Fibroblast of peridontal ligament (primary cell): Measurements from ENCODE around the gene FBXO10.

Experiments
- DNase-seq: peaks from one replicate; pipeline ENCODE4 v3.0.0-alpha.2; 2010; ENCODE audit errors: extremely low read depth

FBXO10 gene

DNA sequence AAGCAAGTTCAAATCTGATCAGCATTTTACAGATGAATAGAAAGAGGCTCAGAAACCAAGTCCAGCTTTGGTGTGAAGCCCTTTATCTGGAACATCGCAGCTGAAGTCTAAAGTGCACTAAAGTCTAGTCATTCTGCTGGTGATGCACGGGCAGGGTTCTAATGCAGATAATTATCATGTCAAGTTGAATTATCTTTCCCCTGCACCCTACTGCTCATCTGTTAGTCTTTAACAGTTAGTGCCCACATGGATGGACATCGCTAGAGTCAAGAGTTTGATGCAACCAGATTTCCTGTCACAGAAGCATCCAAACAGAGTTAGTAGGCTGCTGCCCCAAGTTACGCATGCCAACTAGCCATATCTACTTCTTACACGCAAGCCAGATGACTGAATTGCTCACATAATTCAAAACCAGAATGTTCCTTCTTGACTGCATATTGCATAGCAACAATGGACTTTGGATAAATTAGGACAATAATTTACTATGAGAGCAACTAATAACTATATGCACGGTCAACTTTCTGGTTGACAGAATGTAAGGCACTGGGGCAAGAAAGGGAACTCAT, 17.8 kb upstream of the FBXO10 start:
- no peak for DNase-seq

DNA sequence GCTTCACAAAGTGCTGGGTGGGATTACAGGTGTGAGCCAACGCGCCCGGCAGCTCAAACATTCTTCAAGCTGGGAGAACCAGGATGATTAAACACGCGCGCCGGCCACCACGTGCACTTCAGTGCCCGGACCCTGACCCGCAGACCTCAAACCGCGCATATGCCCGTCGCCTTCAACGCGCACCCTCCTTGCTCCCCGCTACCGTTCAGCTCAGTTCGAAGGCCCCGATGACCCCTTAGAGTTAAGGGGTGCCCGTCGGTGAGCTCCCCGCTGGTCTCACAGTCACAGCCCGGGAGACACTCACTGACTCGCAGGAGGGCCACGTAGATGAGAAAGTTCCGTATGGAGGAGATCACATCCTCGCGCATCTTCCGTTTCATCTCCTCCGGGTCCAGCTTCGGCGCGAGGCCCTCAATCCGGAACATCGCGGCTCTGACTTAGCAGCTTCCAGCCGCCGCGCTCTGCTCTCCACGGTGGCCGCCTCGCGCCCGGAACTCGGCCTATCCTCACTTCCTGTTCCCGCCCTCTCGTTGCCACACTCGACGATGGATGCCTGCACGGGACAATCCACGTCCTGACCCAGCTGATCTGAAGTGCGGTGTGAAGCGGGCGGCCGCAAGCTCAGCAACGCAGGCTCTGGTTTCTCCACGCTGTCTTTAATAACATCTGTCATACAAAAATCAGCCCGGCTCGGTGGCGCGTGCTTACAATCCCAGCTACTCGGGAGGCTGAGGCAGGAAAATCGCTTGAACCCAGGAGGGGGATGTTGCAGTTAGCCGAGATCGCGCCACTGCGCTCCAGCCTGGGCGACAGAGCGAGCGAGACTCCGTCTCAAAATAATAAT, 16.1 kb upstream of the FBXO10 start, which contains the start of gene TOMM5:
TOMM5 (minus strand) TSS at position 490 of the 844 bp plus-strand sequence; CDS start at position 425, 65 bp downstream.
- DNase-seq: peak; percentile 93

DNA sequence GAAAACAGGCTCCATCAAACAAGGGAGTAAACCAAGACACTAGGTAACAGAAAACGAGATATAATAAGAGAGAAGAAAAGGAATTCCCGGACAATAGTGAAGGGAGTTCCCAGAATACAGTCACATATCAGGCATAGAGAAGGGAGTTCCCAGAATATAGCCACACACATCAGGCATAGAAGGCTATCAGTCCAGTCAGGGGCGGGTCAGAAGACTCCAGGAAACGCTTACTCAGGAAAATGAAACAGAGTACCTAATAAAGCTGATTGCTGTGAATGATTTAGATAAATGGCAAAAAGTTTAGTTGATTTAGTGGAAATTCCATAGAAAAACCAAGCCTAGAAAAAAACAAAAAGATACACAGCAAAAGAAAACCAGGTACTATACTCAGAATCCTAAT, 11.3 kb upstream of the FBXO10 start:
- DNase-seq: no peak

DNA sequence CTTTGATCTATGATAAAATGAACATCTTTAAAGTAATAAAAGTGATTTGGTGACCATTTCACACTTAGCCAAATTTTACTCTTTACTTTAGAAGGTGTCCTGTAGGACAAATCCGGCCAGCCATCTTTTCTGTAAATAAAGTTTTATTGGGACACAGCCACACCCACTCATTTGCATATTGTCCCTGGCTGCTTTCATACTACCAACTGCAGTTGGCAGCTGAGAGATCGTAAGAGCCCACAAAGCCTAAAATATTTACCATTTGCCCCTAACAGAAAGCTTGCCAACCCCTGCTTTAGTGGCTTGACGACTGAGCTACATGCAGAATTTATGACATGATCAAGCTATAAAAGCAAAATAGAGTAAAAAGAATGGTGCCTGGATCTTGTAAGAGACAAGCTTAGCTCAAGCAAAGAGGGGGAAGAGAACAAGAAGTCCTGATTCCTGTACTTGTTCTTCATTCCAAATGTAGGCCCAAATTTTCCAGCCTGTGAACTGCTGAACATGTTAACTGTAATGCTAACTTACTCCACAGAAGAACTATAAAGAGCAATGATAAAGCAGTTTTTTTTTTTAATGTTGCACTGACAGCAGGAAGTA, 7.4 kb upstream of the FBXO10 start:
- DNase-seq: no peak

DNA sequence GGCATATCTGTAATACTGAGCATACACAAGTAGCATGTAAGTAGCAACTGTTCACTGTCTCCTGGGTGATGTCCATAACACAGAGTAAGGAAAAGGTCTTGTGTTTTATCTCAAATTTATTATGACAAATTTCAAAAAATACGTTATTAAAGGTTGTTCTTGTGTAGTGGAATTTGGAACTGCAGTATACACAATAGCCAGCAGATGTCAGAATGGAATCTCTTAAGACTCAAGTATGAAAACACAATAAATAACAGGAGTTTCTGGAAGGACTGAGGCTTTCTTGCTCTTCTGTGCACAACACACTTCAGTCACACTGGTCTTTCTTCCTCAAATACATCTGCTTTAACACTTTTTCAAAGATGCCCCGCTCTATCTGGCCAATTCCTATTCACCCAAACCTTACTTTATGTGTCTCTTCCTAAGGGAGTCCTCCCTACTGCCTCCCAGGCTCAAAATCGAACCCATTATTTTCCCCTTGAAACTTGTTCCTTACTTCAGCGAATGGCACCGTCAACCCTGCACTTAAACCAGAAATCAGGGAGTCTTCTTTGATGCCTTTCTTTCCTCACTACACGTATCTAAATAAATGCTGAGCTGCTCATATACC, 6.5 kb upstream of the FBXO10 start:
- peak; percentile 90 for DNase-seq

DNA sequence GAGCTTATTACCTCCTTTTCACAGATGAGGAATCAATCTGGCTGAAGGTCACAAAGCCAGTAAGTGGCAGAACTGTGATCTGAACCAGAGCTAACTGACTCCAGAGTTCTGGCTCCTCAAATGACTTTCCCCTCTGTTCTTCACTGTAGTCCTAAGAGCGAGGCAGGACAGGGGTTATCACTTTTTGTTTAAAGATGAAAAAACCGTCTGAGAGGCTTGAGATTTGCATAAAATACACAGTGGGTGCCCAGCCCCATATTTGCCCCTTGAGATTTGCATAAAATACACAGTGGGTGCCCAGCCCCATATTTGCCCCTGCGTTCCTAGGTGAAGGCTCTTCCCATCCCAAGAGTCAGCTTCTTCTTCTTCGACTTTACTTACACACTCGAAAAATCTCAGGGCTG, 667 bp downstream of the FBXO10 start:
- DNase-seq: peak; percentile 30

DNA sequence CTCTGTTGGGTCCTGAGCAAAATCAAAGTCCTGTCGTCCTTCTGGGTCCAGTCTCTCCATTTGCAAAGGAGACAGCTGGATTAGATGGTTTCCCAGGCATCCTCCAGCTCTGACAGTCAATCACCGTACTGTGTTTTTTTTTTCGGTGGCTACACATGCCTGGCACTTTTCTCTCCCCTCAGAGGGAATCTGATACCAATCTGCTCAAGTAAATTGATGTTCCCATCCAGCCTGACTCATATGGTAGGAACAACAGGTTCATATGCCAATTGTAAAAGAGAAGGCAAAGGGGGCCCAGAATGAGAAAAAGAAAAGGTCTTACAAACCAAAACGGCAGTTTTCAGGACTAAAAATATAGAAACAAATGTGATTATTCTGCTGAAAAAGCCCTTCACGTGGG, 1.2 kb downstream of the FBXO10 start:
- DNase-seq: peak; percentile 68

DNA sequence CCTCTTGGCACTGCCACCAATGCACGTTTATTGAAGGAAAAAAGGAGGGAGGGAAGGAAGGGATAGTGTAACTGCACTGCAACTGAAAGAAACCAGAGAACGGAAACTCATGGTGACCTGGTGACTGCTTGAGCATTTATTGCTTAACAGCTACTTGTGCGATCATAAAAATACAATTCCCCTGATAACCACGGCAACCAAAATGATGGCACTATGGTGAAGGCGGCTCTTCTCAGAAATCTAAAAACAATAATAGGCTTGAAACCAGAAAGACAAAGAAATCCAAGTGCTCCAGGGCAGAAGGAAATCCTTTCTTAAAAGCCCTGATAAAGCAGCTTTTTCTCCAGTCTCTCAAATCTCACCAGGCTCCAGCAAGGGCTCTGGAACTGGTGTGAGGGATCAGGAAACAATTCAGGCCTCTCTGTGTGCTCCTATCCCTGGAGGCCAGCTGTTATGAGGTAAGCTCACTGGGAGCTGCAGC, 1.9 kb downstream of the FBXO10 start:
- DNase-seq: peak; percentile 66

DNA sequence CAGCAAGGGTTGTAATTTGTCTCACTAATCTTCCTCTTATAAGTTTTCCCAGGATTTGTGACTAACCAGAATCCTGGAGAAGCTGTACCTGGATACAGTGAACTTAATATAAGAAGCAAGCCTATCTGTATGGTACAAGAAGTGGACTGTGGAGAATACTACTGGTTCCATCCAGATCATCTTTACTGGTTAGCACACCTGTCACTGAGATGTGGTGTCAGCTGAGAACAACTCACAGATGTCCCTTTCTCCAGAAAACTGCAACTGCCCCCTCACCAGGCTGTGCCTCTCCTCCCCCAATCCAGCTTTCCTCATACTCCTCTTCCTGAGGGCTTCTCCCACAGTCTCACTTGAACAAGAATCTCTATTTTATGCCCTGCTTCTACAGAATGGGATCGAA, 4.9 kb downstream of the FBXO10 start:
- no peak for DNase-seq

DNA sequence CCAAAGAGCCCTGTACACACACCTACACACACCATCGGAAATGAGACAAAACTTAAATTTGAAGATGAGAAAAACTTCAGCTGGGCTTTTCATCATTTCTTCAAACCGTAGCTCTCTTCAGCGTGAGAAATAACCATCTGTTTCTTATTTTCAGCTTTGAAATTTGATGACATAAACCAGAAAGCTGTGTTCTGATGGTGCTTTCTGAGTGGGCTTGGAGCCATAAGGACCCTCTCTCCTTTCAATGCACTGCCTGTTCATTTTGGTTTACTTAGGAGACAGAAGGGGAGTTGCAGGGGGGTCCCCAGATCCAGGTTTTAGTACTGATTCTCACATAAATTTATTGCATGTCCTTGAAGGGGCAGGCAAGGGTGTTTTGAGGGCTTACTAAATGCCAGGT, 9.5 kb downstream of the FBXO10 start:
- peak; percentile 63 for DNase-seq

DNA sequence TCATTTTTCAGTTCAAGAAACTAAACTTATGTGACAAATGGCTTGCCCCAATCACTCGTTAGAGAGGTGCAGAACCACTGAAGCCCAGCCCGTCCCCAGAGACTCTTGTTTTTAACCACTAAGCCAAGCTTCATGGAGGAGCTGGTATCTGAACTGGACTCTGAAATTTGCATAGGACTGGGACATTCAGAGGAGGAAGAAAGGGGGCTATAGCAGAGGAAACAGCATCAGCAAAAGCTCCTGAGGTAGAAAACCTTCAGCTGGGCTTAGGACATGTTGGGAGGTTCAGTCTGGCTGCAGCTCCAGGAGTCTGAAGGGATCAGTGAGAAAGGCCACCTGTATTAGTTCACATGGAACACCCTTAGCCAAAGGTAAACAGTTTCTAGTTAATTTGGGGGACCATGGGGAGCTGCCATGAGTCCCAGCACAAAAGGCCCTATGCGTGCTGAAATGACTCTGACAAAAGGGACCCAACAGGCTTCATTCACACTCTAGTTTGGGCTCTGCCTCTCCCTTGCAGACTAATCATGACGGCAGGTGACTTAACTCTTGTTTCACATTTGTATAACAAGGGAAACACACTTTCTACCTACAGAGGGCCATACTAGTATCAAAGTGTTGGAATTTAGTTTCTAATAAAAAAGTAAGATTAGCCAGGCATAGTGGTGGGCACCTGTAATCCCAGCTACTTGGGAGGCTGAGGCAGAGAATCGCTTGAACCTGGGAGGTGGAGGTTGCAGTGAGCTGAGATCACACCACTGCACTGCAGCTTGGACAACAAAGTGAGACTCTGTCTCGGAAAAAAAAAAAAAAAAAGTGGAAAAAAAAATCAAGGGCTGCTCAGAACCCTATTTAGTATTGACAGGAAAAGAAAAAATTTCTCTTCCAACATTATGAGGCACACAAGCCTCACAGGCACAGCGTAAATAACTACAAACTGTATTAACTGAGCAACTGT, 10.2 kb downstream of the FBXO10 start:
- no peak for DNase-seq

DNA sequence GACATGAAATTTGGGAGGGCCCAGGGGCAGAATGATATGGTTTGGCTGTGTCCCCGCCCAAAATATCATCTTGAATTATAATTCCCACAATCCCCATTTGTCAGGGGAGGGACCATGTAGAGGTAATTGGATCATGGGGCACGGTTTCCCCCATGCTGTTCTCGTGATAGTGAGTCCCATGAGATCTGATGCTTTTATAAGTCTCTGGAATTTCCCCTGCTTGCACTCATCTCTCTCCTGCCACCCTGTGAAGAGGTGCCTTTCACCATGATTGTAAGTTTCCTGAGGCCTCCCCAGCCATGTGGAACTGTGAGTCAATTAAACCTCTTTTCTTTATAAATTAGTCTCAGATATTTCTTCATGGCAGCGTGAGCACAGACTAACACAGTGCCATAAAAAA, 11.3 kb downstream of the FBXO10 start:
- no peak for DNase-seq

DNA sequence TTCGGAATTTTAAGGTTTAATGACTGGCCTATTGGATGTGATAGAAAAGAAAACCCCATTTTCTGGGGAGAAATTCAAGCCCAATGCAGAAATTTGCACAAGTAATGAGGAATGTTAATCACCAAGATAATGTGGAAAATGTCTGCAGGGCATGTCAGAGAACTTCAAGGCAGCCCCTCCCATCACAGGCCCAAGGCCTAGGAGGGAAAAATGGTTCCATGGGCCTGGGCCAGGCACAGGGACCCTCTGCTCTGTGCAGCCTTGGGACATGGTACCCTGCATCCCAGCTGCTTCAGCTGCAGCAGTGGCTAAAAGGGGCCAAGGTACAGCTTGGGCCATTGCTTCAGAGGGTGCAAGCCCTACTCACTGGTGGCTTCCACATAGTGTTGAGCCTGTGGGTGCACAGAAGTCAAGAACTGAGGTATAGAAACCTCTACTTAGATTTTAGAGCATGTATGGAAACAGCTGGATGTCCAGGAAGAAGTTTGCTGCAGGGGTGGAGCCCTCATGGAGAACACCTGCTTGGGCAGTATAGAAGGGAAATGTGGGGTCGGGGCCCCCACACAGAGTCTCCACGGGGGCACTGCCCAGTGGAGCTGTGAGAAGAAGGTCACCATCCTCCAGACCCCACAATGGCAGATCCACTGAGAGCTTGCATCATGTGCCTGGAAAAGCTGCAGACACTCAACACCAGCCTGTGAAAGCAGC, 12.2 kb downstream of the FBXO10 start:
- no peak for DNase-seq

DNA sequence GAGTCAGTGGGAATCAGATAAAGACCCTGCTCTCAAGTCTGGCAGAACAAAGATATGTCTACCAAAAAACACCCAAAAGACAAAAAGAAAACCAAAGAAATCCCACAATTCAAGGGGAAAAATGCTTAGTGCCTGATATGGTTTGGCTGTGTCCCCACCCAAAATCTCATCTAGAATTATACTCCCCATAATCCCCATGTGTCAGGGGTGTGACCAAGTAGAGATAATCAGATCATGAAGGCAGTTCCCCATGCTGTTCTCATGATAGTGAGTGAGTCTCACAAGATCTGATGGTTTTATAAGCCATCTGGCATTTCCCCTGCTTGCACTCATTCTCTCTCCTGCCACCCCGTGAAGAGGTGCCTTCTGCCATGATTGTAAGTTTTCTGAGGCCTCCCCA, 13.4 kb downstream of the FBXO10 start:
- no peak for DNase-seq

DNA sequence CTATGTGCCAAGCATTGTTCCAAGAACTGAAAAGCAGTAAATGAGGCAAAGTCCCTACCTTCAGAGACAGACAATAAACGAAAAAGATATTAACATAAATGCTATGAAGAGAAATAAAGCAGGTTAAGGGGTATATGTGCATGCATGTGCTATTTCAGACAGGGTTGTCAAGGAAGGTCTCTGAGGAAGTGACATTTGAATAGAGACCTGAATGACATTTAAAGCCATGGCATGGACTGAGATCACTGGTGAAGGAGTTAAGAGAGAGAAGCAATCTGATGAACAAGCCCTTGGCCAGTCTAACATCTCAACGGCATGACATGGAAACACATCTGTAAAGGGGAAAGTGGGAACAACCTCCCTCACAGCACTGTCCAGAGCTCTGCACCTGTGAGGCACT, 14.5 kb downstream of the FBXO10 start:
- DNase-seq: no peak

DNA sequence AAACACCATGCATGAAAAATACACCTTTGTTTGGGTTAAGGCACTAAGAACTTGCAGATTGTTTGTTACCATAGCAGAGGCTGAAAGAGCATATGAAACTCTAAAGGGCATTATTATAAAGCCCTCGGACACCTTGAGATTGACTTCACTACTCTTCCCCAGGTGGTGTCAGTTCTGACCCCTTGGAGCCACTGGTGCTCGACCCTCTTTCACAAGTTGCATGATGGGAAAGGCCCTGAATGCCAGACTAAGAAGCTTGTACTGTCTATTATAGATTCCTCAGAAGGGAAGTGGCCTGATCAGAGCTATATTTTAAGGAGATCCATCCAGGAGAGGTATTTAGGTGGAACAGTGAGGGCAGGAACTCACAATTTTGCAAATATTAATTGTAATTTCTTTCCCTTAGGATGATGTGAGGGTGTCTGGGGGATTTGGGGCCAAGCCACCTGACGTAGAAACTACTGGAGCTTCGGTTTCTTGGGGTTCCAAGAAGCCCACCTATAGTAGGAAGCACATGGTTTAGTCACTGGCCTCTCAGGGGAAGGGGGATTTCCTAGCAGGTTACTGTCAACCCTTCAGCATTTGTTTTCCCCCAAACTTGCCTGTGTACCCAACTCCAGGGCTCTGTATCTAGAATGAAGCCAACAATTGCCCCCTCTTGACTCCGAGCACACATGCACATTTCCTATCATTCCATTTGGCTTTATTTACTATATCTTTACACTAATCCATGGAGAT, 16.2 kb downstream of the FBXO10 start:
- DNase-seq: no peak

DNA sequence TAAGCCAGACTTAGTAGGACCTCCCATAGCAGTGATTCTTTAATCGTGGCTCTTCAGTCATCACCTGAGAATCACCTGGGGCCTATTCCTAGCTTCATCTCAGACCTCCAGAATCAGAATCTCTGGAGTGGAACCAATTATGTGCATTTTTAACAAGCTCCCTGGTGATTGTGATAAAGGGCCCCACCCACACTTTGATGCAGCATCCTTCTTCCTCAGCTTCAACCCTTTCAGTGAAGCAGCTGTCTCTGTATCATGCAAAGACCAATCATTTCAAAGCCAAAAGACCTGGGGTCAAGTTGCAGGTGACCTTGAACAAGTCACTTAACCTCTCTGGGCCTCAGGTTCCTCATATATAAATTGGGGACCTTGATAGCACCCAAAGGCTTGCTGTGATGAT, 17.1 kb downstream of the FBXO10 start:
- no peak for DNase-seq

DNA sequence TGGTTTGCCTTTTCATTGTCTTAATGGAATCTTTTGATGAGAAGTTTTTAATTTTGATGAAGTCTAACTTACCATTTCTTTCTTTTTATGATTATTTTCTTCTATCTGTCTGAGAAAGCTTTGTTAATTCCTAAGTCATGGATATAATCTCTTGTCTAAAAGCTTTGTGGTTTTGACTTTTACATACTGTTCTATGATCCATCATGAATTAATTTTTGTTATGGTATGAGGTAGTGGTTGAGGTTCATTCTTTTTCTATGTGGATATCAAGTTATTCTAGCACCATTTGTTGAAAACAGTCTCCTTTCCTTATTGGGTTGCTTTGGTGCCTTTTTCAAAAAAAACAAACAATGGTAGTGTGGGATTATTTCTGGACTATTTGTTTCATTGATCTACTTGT, 20.4 kb downstream of the FBXO10 start:
- peak; percentile 77 for DNase-seq

DNA sequence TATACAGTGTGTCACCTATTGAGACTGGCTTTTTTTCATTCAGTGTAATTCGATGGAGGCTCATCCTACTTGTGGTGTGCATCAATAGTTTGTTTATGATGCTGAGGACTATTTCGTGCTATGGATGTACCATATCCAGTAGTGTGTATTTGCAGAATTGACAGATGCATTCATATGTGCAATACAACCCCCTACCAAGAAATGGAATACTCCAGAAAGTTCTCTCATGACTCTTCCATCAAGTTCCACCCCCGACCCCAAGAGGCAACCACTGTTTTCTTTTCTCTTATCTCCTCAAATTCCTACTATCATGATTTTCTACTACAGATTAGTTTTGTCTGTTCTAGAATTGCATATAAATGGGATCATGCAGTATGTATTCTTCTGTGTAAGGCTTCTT, 21.9 kb downstream of the FBXO10 start:
- no peak for DNase-seq

DNA sequence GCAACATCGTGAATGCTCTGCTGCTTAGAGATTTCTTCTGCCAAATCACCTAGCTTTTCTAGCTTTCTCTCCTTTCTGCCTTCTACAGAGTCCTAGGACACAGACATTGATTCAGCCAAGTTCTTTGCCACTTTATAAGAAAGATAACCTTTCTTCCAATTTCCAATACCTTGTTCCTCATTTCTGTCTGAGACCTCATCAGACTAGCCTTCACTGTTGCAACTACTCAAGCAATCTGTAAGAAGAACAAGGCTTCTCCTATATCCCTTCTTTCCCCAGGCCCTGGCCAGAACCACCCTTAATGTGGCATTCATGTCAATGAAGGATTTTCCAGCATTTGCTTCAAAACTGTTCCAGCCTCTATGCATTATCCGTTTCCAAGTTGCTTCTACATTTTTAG, 24.3 kb downstream of the FBXO10 start:
- no peak for DNase-seq
